Glomerular visceral epithelial cell (primary cell): ENCODE measurements around the gene MYOT.
"Not testable (repeated sequence)": the region's sequence is repeated elsewhere in the genome, so short reads cannot be mapped to it uniquely, and the experiment has no call there.

Source experiments
- DNase-seq: peaks from one replicate; pipeline ENCODE4 v3.0.0-alpha.2; 2016; ENCODE audit errors: extremely low spot score

The MYOT gene

DNA sequence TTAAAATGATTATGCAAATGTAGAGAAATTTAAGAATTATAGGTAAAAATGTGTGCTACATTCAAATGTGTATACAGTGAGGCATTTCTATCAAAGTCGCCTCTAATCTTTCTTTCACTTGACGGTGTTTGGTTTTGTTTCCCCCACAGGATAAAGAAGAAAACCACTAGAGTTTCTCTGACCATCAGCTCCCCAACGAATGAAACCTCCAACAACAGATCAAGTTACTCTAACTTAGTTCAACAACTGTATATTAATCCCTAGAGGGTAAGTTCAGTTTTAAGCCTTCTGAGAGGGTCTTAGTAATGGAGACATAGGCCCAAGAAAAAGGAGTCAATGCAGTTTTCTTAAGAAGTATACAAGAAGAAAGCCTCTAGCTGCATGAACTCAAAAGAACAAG lies 11.5 kb upstream of the MYOT start:
- no peak for DNase-seq

DNA sequence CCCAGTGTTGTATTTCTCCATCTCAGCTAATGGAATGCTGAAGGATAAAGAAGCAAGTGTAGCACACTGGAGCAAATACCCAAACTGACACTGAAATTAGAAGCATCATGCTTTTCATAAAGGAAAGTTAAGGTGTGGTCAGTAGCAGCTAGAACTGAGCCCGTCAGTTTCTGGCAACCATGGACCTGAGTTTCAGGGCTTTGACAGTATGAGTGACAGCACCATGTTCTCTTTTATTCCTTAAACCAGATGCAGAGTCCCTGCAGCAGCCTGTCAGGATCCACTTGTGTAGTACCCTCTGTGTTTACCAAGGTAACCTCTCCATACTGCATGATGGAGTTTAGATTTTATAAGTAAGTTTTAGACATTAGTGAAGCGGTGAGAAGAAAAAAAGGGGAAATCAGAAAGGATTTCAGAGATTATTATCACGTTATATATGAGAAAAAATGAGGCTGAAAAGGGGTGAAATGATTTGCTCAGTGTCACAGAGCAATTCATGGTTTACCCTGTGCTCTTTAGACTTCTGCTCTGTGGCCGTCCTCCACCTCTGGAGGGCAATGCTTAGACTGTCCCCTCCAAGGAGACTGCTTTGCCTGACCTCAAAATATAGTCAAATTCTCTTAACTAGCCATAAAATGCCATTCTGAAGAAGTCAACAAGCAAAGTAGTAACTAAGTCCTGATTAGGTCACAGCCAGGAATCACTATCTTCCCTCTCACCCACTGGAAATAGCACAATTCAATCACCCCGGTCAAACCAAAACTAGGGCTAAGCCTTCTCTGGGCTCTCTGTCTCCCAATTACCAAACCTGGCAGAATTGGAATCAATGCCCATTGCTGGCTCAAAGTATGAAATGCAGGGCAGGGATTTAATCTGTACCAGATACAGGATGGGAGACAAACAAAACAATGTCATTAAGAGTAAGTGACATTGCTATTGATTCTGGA lies 10.5 kb upstream of the MYOT start:
- no peak for DNase-seq

DNA sequence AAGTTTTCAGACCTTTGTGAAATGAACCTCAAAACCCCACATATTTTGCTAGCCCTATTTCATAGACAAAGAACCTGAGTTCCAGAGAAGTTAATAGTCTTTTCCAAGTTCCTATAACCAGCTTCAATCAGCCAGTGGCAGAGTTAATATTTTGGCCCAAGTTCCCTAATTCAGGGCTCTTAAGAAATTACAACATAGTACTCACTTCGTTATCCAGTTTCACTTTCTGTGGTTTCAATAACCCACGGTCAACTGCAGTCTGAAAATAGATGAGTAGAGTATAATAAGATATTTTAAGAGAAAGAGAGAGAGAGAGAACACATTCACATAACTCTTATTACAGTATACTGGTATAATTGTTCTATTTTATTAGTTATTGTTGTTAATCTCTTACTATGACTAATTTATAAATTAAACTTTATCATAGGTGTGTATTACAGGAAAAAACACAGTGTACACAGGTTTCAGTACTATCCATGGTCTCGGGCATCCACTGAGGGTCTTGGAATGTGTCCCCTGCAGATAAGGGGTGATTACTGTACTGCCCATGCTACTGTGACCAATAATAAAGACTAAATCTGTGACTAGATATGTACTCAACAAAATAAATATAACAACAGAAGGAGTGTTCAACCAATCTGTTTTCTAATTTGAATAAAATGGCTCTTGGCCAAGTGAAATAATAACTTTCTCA lies 9.3 kb upstream of the MYOT start:
- no peak for DNase-seq

DNA sequence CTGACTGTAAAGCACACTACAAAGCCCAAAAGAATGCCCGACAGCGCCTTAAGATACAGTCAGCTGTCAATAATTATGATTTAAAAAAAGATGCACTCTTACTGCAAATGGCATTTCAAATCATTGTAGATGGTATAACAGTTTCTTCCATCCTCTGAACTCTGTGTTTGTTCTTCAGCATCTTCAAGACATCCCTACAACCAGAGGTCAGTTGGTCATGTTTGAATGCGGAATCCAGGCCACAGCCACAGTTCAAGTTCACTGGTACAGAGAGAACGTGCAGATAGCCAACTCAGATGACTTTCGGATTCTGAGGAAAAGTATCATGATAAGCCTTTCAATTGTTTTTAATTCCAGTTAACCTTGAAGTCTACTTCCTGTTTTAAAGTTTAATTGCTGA lies 8.7 kb upstream of the MYOT start:
- no peak for DNase-seq

DNA sequence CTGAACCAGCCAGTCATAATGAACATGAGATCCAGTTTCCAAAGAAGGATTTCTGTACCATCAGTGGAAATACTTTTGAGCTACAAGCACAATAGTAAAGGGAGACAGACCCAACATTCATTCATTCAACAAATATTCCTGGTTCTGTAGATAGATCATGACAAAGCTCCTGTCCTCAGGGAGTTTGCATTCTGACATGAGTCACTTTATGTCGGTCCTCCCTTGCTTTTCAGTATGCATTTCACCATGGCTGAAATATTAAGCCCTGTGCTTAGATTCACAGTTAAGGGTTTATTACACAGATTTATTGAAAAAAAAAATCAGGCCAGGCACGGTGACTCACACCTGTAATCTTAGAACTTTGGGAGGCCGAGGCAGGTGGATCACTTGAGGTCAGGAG lies 5.4 kb upstream of the MYOT start:
- DNase-seq = no peak

DNA sequence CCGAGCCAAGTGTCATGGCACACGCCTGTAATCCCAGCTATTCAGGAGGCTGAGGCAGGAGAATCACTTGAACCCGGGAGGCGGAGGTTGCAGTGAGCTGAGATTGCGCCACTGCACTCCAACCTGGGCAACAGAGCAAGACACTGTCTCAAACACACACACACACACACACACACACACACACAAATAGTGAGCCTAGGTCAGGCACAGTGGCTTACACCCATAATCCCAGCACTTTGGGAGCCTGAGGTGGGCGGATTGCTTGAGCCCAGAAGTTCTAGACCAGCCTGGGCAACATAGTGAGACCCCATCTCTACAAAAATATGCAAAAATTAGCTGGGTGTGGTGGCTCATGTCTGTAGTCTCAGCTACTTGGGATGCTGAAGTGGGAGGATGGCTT lies 4.0 kb upstream of the MYOT start:
- not testable (repeated sequence) for DNase-seq

DNA sequence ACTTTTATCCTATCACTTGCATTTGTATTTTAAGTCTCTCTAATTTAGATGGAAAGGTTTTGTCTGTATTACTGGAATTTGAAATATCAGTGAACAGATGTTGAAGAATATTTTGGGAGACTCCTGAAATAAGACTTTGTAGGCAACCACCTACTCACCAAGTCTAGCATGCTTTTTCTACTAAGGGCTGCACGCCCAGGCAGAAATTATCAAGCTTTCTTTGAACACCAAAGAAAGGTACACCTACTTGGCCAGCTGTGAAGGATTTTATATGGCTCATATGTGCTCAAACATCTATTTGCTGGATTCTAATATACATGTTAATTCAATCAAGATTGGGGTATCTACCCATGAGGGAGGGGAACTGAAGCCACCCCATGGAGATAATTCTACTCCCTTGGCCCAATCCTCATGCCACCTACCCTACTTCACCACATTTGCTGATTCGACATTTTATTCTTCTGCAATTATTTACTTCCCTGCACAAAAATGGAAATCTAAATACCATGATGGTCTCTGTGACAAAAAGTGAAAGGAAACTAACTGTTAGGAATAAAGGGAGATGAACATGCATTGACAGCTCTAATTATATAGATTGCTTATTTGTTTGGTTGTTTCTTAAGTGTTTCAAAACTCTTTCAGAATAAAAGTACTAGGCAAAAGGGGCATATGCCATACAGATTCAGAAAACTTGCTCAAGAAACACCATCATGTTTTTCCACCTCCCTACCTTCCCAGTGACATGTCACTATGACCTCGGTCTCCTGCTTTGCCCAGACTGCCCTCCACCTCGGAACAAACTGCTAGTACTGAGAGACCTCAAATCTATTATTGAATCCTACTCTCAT lies 895 bp upstream of the MYOT start:
- no peak for DNase-seq

DNA sequence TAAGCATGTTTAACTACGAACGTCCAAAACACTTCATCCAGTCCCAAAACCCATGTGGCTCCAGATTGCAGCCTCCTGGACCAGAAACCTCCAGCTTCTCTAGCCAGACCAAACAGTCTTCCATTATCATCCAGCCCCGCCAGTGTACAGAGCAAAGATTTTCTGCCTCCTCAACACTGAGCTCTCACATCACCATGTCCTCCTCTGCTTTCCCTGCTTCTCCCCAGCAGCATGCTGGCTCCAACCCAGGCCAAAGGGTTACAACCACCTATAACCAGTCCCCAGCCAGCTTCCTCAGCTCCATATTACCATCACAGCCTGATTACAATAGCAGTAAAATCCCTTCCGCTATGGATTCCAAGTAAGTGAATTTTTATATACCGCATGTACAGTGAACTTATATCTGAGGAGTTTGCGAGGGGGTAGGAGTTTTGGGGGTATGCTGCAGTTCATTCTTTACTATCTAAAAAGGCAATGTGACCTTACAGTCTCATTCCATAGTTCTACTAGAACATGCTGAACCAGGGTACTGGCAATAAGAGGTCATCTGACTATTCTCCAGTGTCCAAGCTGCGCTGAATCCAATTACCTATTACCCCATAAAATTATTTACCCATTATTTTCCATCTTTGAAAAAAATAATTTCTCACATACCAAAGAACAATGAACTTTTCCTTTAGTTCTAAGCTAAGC lies 3.1 kb downstream of the MYOT start:
- no peak for DNase-seq

DNA sequence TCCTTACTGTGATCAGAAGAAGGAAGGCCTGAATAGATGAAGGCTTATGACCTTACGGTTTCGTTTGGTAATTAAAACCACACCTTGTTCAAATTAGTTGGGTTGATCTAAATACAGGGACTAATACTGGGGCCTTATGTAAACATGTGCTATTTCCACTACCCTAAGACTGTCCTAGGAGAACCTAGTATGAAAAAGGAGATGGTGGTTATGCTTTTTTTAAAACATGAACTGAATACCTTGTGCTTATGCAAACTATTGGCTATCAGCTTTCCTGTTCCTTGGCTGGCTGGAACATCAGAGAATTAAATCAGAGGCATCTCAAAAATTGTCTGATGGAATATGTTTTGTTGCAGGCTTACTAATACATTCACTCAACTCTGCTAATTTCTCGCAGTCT lies 3.9 kb downstream of the MYOT start:
- no peak for DNase-seq

DNA sequence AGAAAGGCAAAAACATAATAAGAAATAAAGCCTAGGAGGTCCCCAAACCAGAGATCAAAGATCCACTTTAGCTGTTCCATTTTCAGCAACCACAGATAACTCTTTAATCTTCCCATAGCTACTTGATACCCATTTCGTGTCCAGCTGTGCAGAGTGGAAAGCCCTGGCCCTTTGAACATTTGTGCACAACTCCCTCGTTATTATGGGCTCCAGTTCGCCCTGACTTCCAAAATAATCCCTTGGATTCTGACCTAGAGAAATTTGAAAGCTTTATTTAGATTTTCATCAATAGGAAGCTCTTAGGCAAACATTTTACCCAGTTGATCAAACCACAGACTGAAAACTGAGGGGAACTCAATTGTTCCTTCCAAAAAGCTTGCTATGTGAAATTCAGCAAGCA lies 4.8 kb downstream of the MYOT start:
- DNase-seq = no peak

DNA sequence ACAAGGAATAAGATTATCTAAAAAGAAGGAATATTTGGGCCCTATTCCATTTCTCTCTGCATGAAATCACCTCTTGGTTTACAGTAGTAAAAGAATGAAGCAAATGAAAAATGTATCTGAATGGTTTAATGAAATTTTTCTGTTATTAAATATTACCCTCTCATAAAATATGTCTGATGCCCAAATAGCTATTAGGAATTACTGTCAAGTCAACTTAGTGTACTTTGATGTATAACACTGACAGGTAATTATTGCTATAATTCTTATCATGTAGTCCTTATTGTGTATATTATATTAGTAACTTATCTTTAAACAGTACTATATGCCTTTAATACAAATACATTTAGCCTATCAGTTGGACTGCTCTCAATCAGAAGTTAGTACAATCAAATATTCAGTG lies 8.4 kb downstream of the MYOT start:
- DNase-seq = no peak

DNA sequence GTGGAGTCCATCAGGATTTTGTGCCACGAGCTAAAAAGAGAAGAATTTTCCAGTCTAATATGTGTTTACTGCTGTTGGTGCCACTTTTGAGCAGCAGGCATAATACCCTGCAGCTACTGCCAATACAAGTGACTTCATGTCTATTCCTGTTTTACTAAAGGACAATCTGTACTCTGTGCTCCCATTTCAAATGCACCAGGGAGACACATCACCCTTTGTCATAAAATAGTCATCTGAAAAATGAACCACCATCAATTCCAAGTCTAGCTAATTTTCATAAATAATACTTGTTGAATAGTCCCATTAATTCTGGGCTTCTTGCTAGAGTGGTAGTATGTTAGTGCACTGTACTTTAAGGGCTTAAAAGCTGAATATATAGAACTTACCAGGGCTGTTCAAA lies 12.7 kb downstream of the MYOT start:
- DNase-seq = no peak

DNA sequence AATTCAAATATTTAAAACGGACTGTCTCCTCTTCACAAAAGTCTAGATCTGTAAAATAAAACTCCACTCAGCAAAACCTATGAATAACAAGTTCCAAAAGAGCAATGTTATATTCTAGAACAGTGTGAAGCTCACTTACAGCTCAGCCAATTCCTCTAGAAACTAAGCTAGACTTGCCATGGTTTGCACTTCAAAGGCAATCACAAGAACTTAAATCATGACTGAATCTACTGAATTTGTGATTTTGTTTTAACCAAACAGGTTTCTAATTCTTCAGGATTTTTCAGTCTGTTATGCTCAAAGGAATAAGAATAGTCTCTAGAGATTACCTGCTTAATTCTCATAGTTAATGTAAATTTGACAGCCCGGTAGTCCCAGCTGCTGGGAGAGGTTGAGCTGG lies 20.2 kb downstream of the MYOT start:
- no peak for DNase-seq

DNA sequence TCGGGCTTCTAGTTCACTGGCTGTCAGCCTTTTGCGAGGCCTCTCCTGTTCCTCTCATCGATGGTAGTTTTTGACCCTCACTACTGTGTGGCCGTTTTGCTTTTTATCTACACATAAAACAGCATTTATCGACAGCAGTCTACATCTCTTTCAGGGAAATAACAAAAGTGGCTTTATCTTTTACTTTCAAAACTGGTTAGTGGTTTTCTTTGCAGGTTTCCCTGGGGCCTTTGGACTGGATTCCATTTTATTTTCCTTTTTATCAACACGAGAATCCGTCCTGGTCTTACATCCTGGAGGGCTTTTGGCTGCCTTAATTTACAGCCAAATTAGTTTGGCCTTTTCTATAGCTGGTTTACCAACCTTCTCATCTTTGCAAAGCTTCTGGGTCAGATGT lies 20.8 kb downstream of the MYOT start:
- no peak for DNase-seq

DNA sequence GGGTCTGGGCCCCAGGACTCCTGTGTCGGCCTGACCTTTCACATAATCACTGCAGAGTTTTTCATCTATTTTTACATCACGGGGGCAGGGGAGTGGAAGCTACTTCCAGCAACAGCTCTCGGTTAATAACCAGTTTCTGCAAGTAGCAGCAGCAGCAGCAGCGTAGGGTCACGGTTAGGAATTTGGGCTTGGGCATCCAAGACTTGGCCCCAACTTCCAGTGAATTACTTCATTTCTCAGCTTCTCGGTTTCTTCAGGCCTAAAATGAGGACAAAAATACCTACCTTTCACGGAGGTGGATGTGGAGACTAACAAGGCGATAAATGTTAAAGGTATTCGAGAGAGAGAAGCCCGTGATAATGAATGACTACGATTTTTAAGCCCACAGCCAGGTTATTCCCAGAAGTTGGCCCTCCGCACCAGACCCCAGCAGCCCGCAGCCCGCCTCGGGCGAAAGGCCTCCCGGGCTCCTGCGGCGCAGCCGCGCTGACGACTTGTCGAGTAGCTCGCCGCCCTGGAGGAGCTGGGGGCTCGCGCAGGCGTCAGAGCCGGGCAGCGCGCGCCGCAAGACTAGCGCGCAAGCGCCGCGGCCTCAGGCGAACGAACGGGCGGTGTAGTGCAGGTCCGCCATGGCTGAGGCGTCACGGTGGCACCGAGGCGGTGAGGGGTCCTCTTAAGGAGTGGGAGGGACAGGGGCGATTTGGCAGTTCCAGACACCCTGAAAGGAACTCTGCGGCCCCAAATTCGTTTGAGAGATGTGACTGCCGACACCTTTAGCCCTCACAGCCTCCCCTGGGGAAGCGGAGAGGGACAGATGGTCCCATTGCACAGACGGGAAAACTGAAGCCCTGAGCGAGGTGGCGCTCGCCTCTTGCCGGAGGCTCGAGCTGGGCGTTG lies 21.5 kb downstream of the MYOT start, which contains the start of gene PKD2L2:
Gene PKD2L2, plus strand, starts transcription at position 595 of the 897 bp plus-strand sequence. Its CDS starts 35 bp downstream, at position 630.
- peak; percentile 75 for DNase-seq

DNA sequence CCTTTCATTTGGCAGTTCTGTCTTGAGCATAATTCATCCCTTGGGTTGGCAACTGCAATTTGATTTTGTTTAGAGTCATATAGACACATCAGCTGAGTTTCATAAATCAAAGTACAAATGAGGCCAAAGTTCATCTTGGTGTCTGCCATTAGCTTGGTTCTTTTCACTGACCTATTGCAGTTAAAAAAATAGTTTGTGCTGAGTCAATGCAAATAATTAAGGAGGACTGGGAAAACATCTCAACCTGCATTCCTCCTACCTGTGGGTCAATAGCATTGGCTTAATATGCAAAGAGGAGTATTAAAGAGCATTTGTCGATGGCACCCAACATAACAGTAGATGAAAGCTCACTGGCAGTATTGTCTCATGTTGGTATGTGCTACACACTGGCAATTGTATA lies 23.2 kb downstream of the MYOT start:
- no peak for DNase-seq

DNA sequence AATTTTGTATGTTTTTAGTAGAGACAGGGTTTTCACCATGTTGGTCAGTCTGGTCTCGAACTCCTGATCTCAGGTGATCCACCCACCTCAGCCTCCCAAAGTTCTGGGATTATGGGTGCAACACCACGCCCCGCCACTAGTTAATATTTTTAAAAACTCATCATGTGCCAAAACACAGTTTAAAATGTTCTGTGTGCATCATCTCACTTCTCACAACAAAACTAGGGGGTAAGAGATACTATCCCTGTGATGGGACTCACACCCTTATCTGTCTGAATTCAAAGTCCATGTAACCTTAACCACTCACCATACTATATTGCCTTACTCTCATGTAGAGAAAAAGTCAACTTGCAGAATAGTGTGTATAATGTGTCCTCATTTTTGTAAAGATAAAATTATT lies 24.2 kb downstream of the MYOT start:
- no peak for DNase-seq

DNA sequence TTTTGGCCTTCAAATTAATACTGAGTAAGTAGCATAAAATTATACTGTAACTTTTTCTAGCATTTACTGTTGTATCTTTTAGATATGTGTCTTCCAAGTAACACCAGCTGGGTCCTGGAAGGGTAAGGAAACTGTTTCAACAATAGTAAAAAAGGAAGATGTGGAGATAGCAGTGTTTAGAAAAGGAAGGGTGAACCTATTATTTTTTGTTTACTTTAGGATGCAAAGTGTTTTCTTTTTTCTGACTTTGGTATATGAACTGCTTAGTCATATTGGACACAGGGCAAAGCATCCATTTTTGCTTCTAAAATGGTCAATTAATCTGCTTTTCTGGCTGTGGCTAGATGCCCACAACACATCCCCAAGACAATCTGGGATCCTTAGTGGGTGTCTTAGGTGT lies 26.9 kb downstream of the MYOT start:
- DNase-seq = no peak

DNA sequence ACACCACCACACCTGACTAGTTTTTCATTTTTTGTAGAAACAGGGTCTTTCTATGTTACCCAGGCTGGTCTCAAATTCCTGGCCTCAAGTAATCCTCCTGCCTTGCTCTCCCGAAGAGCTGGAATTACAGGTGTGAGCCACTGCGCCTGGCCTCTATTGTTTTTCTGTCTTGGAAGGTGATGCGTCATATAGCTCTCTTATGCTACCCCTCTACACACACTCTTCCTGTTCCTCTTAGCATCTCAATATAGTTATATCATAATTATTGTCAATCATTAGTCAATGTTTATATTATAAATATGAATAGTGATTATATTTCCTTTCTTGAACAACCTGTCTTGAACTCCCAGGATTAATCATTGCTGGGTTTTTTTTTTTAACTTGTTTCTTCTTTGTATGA lies 28.9 kb downstream of the MYOT start:
- no peak for DNase-seq

DNA sequence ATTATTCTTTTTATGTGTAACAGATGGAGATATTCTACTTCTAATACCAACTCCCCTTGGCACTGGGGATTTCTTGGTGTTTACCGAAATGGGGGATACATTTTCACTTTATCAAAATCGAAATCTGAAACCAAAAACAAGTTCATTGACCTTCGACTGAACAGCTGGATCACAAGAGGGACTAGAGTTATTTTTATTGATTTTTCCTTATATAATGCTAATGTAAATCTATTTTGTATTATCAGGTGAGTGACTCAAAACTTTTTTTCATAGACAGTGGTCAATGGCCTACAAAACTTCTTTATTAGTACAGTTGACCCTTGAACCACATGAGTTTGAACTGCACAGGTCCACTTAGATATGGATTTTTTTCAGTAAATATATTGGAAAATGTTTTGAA lies 31.8 kb downstream of the MYOT start:
- DNase-seq = no peak
